PC-9 (cell line): ENCODE results near the gene ADAMTS15. TPM values are rescaled to one million over a fixed set of nuclear protein-coding genes. Genes with fewer than 3 reads are reported as not detected.

ENCODE experiments used
- BruUV-seq: library from RNA; stranded (reverse); fragments of 400-500 nt; replicated peaks from 2 replicates; lab custom pipeline; 2021; lab: Mats Ljungman, UMichigan
- CTCF ChIA-PET: fragments of 300-600 bp; sonication (Branson Sonifier 250); formaldehyde crosslinking; loops from one replicate; lab custom pipeline; 2022; ENCODE audit warnings: antibody characterized with exemption; lab: Charles Lee
- POLR2A ChIA-PET: fragments of 300-600 bp; sonication (Branson Sonifier 250); formaldehyde crosslinking; loops from one replicate; lab custom pipeline; 2022; ENCODE audit warnings: antibody characterized with exemption; ENCODE audit not compliant: unreplicated experiment; lab: Charles Lee
- DNase-seq, 2 experiments: peaks; one replicate each; pipeline versions ENCODE4 v3.0.0 to v3.0.0-alpha.2; 2015 to 2022; ENCODE audit warnings: mixed read lengths in 1 of 2
- H2AFZ ChIP-seq: fragments of 200-600 bp; sonication (generic); 2 replicates; pipeline ENCODE4 v1.8.1; 2017; ENCODE audit warnings: antibody characterized with exemption
- H3F3A ChIP-seq: fragments of 200-600 bp; sonication (generic); 2 replicates; pipeline ENCODE4 v1.8.1; 2017; ENCODE audit warnings: antibody characterized with exemption, mild to moderate bottlenecking, low read depth; ENCODE audit not compliant: insufficient read depth
- H3K27ac ChIP-seq: fragments of 200-600 bp; sonication (generic); 2 replicates; pipeline ENCODE4 v1.6.1; 2016; ENCODE audit warnings: mixed run types
- H3K27me3 ChIP-seq: fragments of 200-600 bp; sonication (generic); 2 replicates; pipeline ENCODE4 v1.6.1; 2016; ENCODE audit warnings: low read depth, mixed run types; ENCODE audit not compliant: insufficient read depth
- H3K36me3 ChIP-seq: fragments of 200-600 bp; sonication (generic); 2 replicates; pipeline ENCODE4 v1.6.1; 2016; ENCODE audit warnings: low read depth, mixed run types
- H3K4me1 ChIP-seq: fragments of 200-600 bp; sonication (generic); replicated peaks from 2 replicates; pipeline ENCODE4 v1.6.1; 2016; ENCODE audit warnings: mixed run types; ENCODE audit not compliant: insufficient read depth
- H3K4me2 ChIP-seq: fragments of 200-600 bp; sonication (generic); 2 replicates; pipeline ENCODE4 v1.6.1; 2017; ENCODE audit warnings: mixed run types
- H3K4me3 ChIP-seq: fragments of 200-600 bp; sonication (generic); 2 replicates; pipeline ENCODE4 v1.6.1; 2016; ENCODE audit warnings: mixed run types
- H3K79me2 ChIP-seq: fragments of 200-600 bp; sonication (generic); 2 replicates; pipeline ENCODE4 v1.6.1; 2017; ENCODE audit warnings: low read depth, mixed run types
- H3K9me2 ChIP-seq: fragments of 200-600 bp; sonication (generic); 2 replicates; pipeline ENCODE4 v1.8.1; 2017; ENCODE audit warnings: mild to moderate bottlenecking; ENCODE audit not compliant: insufficient read depth
- H3K9me3 ChIP-seq: fragments of 200-600 bp; sonication (generic); 2 replicates; pipeline ENCODE4 v1.8.1; 2016; ENCODE audit warnings: low read depth; ENCODE audit not compliant: insufficient read depth
- H4K20me1 ChIP-seq: fragments of 200-600 bp; sonication (generic); 2 replicates; pipeline ENCODE4 v1.8.1; 2017; ENCODE audit not compliant: insufficient read depth
- EZH2 ChIP-seq: fragments of 200-600 bp; sonication (generic); IDR thresholded peaks from 2 replicates; pipeline ENCODE4 v1.8.0; 2017; ENCODE audit warnings: antibody characterized with exemption, low read depth
- intact Hi-C: fragments of 100-400 bp; cut with micrococcal nuclease; formaldehyde crosslinking; loops from one replicate; pipeline ENCODE4 v1.10.0; 2022; ENCODE audit not compliant: unreplicated experiment
- total RNA-seq: library from RNA; stranded (reverse); gene quantifications from 2 replicates; pipeline ENCODE4 v1.2.3, GENCODE V29; 2021
- TF ChIP-seq, protein P1 (sequence below): fragments of 200-600 bp; sonication (generic); conservative IDR thresholded peaks from 2 replicates; pipeline ENCODE4 v1.6.1; 2017; ENCODE audit warnings: mixed run types, antibody characterized with exemption, mild to moderate bottlenecking, moderate library complexity

The ADAMTS15 gene
- total RNA-seq, 1 experiment from 2014 or later: 2.2 TPM

DNA sequence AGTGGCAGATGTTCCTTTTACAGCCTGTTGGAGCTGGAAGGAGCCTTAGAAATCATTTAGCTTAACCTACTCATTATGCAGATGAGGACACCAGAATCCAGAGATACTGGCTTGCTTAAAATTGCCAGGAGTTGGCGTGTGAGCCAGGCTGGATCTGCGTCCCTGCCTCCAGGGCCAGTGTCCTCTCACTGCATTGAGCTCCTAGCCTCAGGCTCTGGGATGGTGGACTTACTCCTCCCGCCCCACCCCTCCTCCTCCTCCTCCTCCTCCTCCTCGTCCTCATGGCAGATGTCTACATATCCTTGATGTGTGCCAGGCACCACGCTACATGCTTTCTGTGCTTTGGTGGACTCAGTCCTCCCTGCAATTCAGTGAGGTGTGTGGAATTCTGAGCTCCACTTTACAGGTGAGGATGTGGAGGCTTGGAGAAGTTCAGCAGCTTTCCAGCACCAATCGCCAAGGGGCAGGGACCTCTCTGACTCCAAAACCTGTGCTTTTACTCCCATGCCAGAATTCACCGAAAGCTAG, 24.1 kb downstream of the ADAMTS15 start:
- no peaks in the 10 kb centered on the region for H3K36me3 ChIP-seq
- no peak for DNase-seq
- H3K9me2 ChIP-seq: no peaks in the 10 kb centered on the region
- no peak overlapping the region for H3K4me2 ChIP-seq
- H3K4me1 ChIP-seq: peaks cover 7% of the 10 kb centered on the region
- H2AFZ ChIP-seq: no peak overlapping the region
- no TSS peak for BruUV-seq
- H3K79me2 ChIP-seq: no peaks in the 10 kb centered on the region
- no peak overlapping the region for H3K27ac ChIP-seq
- intact Hi-C loops: loop anchor here (10.0 kb wide), 1 partner anchor 162 kb away; no protein-coding TSS in a partner anchor
- CTCF ChIA-PET: no interaction called here
- no peaks in the 10 kb centered on the region for H4K20me1 ChIP-seq
- H3K4me3 ChIP-seq: no peak overlapping the region
- peaks cover 4% of the 10 kb centered on the region for H3F3A ChIP-seq
- POLR2A ChIA-PET: no interaction called here
- no peaks in the 10 kb centered on the region for H3K27me3 ChIP-seq
- TF ChIP-seq, protein P1, sequence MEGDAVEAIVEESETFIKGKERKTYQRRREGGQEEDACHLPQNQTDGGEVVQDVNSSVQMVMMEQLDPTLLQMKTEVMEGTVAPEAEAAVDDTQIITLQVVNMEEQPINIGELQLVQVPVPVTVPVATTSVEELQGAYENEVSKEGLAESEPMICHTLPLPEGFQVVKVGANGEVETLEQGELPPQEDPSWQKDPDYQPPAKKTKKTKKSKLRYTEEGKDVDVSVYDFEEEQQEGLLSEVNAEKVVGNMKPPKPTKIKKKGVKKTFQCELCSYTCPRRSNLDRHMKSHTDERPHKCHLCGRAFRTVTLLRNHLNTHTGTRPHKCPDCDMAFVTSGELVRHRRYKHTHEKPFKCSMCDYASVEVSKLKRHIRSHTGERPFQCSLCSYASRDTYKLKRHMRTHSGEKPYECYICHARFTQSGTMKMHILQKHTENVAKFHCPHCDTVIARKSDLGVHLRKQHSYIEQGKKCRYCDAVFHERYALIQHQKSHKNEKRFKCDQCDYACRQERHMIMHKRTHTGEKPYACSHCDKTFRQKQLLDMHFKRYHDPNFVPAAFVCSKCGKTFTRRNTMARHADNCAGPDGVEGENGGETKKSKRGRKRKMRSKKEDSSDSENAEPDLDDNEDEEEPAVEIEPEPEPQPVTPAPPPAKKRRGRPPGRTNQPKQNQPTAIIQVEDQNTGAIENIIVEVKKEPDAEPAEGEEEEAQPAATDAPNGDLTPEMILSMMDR: no peak
- no peak for TF ChIP-seq EZH2
- no peaks in the 10 kb centered on the region for H3K9me3 ChIP-seq

DNA sequence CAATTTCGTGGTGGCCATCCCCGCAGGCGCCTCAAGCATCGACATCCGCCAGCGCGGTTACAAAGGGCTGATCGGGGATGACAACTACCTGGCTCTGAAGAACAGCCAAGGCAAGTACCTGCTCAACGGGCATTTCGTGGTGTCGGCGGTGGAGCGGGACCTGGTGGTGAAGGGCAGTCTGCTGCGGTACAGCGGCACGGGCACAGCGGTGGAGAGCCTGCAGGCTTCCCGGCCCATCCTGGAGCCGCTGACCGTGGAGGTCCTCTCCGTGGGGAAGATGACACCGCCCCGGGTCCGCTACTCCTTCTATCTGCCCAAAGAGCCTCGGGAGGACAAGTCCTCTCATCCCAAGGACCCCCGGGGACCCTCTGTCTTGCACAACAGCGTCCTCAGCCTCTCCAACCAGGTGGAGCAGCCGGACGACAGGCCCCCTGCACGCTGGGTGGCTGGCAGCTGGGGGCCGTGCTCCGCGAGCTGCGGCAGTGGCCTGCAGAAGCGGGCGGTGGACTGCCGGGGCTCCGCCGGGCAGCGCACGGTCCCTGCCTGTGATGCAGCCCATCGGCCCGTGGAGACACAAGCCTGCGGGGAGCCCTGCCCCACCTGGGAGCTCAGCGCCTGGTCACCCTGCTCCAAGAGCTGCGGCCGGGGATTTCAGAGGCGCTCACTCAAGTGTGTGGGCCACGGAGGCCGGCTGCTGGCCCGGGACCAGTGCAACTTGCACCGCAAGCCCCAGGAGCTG, 24.8 kb downstream of the ADAMTS15 start:
- no peak for DNase-seq
- Histone ChIP-seq H3K27ac (no peak overlapping the region), H4K20me1 (no peaks in the 10 kb centered on the region), H2AFZ (no peak overlapping the region), H3K4me3 (no peak overlapping the region), H3K36me3 (no peaks in the 10 kb centered on the region), H3K79me2 (no peaks in the 10 kb centered on the region), H3K4me2 (no peak overlapping the region), H3K4me1 (peaks cover 15% of the 10 kb centered on the region), H3F3A (peaks cover 11% of the 10 kb centered on the region), H3K9me3 (no peaks in the 10 kb centered on the region), H3K9me2 (no peaks in the 10 kb centered on the region), H3K27me3 (no peaks in the 10 kb centered on the region)
- TF ChIP-seq EZH2: no peak
- TF ChIP-seq, protein P1: no peak
- POLR2A ChIA-PET: no interaction called here
- BruUV-seq: no TSS peak
- CTCF ChIA-PET: no interaction called here
- intact Hi-C loops: loop anchor here (10.0 kb wide), 1 partner anchor 162 kb away; no protein-coding TSS in a partner anchor

DNA sequence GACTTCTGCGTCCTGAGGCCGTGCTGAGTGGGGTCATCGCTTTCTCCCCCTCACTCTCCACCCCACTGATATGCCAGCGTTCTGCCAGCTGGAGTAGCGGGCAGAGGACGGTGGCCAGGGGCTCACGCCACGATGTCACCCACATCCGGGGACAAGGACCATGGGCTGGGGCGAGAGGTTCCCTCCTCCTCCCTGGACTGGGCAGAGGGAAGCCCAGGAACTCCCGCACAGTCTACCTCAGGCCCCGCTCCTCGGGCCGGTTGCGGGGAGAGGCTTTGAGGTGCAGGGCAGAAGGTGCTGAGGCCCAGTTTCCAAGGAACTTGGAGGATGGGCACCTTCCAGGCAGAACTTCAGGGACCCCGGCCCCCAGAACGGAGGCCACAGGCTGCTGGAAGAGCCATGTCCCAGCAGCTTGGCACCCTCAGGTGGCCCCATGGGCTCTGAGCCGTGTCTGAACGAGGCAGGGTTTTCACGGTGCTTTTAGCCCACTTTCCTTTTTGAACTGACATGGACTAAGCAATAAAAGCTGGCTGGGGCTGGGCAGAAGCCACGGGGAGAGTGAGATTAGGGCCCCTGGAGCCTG, 25.4 kb downstream of the ADAMTS15 start:
- BruUV-seq: no TSS peak
- Histone ChIP-seq H3K27me3 (no peaks in the 10 kb centered on the region), H3K27ac (no peak overlapping the region), H3K4me2 (no peak overlapping the region), H4K20me1 (no peaks in the 10 kb centered on the region), H3K4me1 (peaks cover 21% of the 10 kb centered on the region), H3K79me2 (no peaks in the 10 kb centered on the region), H3K9me2 (no peaks in the 10 kb centered on the region), H2AFZ (no peak overlapping the region), H3K36me3 (no peaks in the 10 kb centered on the region), H3K9me3 (no peaks in the 10 kb centered on the region), H3F3A (peaks cover 17% of the 10 kb centered on the region), H3K4me3 (no peak overlapping the region)
- no peak for DNase-seq
- ChIA-PET POLR2A (no interaction called here), CTCF (no interaction called here)
- intact Hi-C loops: loop anchor here (10.0 kb wide), 1 partner anchor 161 kb away; no protein-coding TSS in a partner anchor
- no peak for TF ChIP-seq EZH2
- TF ChIP-seq, protein P1: no peak
